C4-2B (cell line): ENCODE measurements around the gene GRB10.

ENCODE experiments used
- H3K27ac ChIP-seq: fragments of 450-650 bp; 2 replicates; pipeline ENCODE4 v1.5.1; 2017
- CTCF ChIP-seq: fragments of 450-650 bp; conservative IDR thresholded peaks from 2 replicates; pipeline ENCODE4 v1.5.1; 2017; ENCODE audit warnings: mild to moderate bottlenecking
- ZFX ChIP-seq: fragments of 450-650 bp; IDR thresholded peaks from 2 replicates; pipeline ENCODE4 v1.6.1; 2017

Gene GRB10

GRCh38 chr7:50661345-50662040, 121.2 kb downstream of the GRB10 start:
- no peak overlapping the region for H3K27ac ChIP-seq
- TF ChIP-seq CTCF (no peak), ZFX (no peak)

- no peak overlapping the region for H3K27ac ChIP-seq
These were observed 121.9 kb downstream of the GRB10 start for GRCh38 chr7:50660830-50661175.

GRCh38 chr7:50660040-50660829, 122.5 kb downstream of the GRB10 start:
- no peak overlapping the region for H3K27ac ChIP-seq
- TF ChIP-seq ZFX (no peak), CTCF (no peak)

More at GRCh38 chr7:50660830-50661175, 121.9 kb downstream of the GRB10 start:
- no peak for TF ChIP-seq ZFX
- TF ChIP-seq CTCF, result no peak

GRCh38 chr7:50659329-50659965, 123.2 kb downstream of the GRB10 start:
- H3K27ac ChIP-seq, result no peak overlapping the region
- TF ChIP-seq CTCF, result no peak
- TF ChIP-seq ZFX, result no peak

- no peak for TF ChIP-seq CTCF
- TF ChIP-seq ZFX, result no peak
- H3K27ac ChIP-seq, result no peak overlapping the region
These were observed 124.0 kb downstream of the GRB10 start for GRCh38 chr7:50658696-50659095.

GRCh38 chr7:50657912-50658311, 124.8 kb downstream of the GRB10 start:
- TF ChIP-seq CTCF (no peak), ZFX (no peak)
- no peak overlapping the region for H3K27ac ChIP-seq

GRCh38 chr7:50657341-50657873, 125.3 kb downstream of the GRB10 start:
- no peak overlapping the region for H3K27ac ChIP-seq
- TF ChIP-seq CTCF (no peak), ZFX (no peak)
